ENCODE measurements around the gene HELZ. TPM values are rescaled to one million over a fixed set of nuclear protein-coding genes. Genes with fewer than 3 reads are reported as not detected.
"Not testable (repeated sequence)": the region's sequence is repeated elsewhere in the genome, so short reads cannot be mapped to it uniquely, and the experiment has no call there.

HELZ gene
- polyA plus RNA-seq, 3 donors from 2014 or later: 41.4 to 121 (median 44.2) TPM

GRCh38 chr17:67137026-67137370 lies 108.0 kb downstream of the HELZ start:
- Mint-ChIP-seq H3K27me3 (ENCODE audit: low read depth in 3 of 3) (peaks cover 0 to 3% (median 0%) of the 10 kb centered on the region in 3 donors), H3K9me3 (peaks cover 0 to 1% (median 0%) of the 10 kb centered on the region in 6 donors), H3K36me3 (peaks cover 3 to 35% (median 14%) of the 10 kb centered on the region in 3 donors), H3K4me1 (peaks cover 37 to 57% of the 10 kb centered on the region in 2 donors), H3K27ac (peak overlapping the region in 3 of 6 donors; percentile 31 to 75 (median 70)), H3K4me3 (no peak overlapping the region)
- DNase-seq: no peak

- Mint-ChIP-seq H3K27ac (peak overlapping the region in 4 of 6 donors; percentile 31 to 70 (median 39)), H3K36me3 (peaks cover 0 to 32% (median 12%) of the 10 kb centered on the region in 3 donors), H3K4me3 (no peak overlapping the region)
Observed at GRCh38 chr17:67136191-67137025, 108.6 kb downstream of the HELZ start.

GRCh38 chr17:67133161-67133560 lies 111.8 kb downstream of the HELZ start:
- H3K27me3 Mint-ChIP-seq (ENCODE audit: low read depth in 3 of 3): no peaks in the 10 kb centered on the region
- H3K36me3 Mint-ChIP-seq: peaks cover 0 to 35% (median 9%) of the 10 kb centered on the region in 3 donors
- no peak overlapping the region for H3K4me3 Mint-ChIP-seq
- peaks cover 14 to 27% of the 10 kb centered on the region in 2 donors for H3K4me1 Mint-ChIP-seq
- DNase-seq: no peak
- H3K9me3 Mint-ChIP-seq: no peaks in the 10 kb centered on the region
- H3K27ac Mint-ChIP-seq: peak overlapping the region in 3 of 6 donors; percentile 9 to 22 (median 20)

More at GRCh38 chr17:67136191-67137025, 108.6 kb downstream of the HELZ start:
- Mint-ChIP-seq H3K4me1 (peaks cover 37 to 57% of the 10 kb centered on the region in 2 donors), H3K9me3 (no peaks in the 10 kb centered on the region), H3K27me3 (ENCODE audit: low read depth in 3 of 3) (peaks cover 0 to 3% (median 0%) of the 10 kb centered on the region in 3 donors)
- no peak for DNase-seq

- Mint-ChIP-seq H3K9me3 (no peaks in the 10 kb centered on the region), H3K36me3 (peaks cover 0 to 35% (median 9%) of the 10 kb centered on the region in 3 donors), H3K4me1 (peaks cover 8 to 19% of the 10 kb centered on the region in 2 donors), H3K27me3 (ENCODE audit: low read depth in 3 of 3) (no peaks in the 10 kb centered on the region), H3K27ac (peak overlapping the region in 1 of 6 donors; percentile 48), H3K4me3 (no peak overlapping the region)
- DNase-seq: no peak
Observed at GRCh38 chr17:67132366-67132765, 112.6 kb downstream of the HELZ start.

GRCh38 chr17:67130768-67131167 lies 114.2 kb downstream of the HELZ start:
- no peaks in the 10 kb centered on the region for H3K27me3 Mint-ChIP-seq (ENCODE audit: low read depth in 3 of 3)
- no peak for DNase-seq
- no peaks in the 10 kb centered on the region for H3K9me3 Mint-ChIP-seq
- H3K4me3 Mint-ChIP-seq: no peak overlapping the region
- no peak overlapping the region for H3K27ac Mint-ChIP-seq
- peaks cover 0 to 24% (median 4%) of the 10 kb centered on the region in 3 donors for H3K36me3 Mint-ChIP-seq
- peaks cover 7 to 16% of the 10 kb centered on the region in 2 donors for H3K4me1 Mint-ChIP-seq

- DNase-seq: no peak
- peaks cover 0 to 15% (median 0%) of the 10 kb centered on the region in 3 donors for H3K36me3 Mint-ChIP-seq
- H3K27me3 Mint-ChIP-seq (ENCODE audit: low read depth in 3 of 3): peaks cover 0 to 3% (median 0%) of the 10 kb centered on the region in 3 donors
- no peak overlapping the region for H3K27ac Mint-ChIP-seq
- peaks cover 13 to 25% of the 10 kb centered on the region in 2 donors for H3K4me1 Mint-ChIP-seq
- no peaks in the 10 kb centered on the region for H3K9me3 Mint-ChIP-seq
- H3K4me3 Mint-ChIP-seq: no peak overlapping the region
Observed at GRCh38 chr17:67129283-67129682, 115.7 kb downstream of the HELZ start.

GRCh38 chr17:67128700-67129099 lies 116.3 kb downstream of the HELZ start:
- Mint-ChIP-seq H3K9me3 (no peaks in the 10 kb centered on the region), H3K4me1 (peaks cover 13 to 25% of the 10 kb centered on the region in 2 donors), H3K36me3 (peaks cover 0 to 16% (median 0%) of the 10 kb centered on the region in 3 donors), H3K4me3 (no peak overlapping the region), H3K27ac (peak overlapping the region in 3 of 6 donors; percentile 18 to 45 (median 35)), H3K27me3 (ENCODE audit: low read depth in 3 of 3) (peaks cover 0 to 3% (median 0%) of the 10 kb centered on the region in 3 donors)
- DNase-seq: no peak

GRCh38 chr17:67127925-67128324 lies 117.1 kb downstream of the HELZ start:
- H3K27me3 Mint-ChIP-seq (ENCODE audit: low read depth in 3 of 3): peaks cover 0 to 3% (median 0%) of the 10 kb centered on the region in 3 donors
- no peak for DNase-seq
- peaks cover 0 to 18% (median 0%) of the 10 kb centered on the region in 3 donors for H3K36me3 Mint-ChIP-seq
- peak overlapping the region in 1 of 6 donors; percentile 42 for H3K27ac Mint-ChIP-seq
- H3K4me3 Mint-ChIP-seq: no peak overlapping the region
- peaks cover 13 to 25% of the 10 kb centered on the region in 2 donors for H3K4me1 Mint-ChIP-seq
- H3K9me3 Mint-ChIP-seq: no peaks in the 10 kb centered on the region

GRCh38 chr17:67126983-67127382 lies 118.0 kb downstream of the HELZ start:
- Mint-ChIP-seq H3K27me3 (ENCODE audit: low read depth in 3 of 3) (peaks cover 0 to 3% (median 0%) of the 10 kb centered on the region in 3 donors), H3K9me3 (no peaks in the 10 kb centered on the region), H3K36me3 (peaks cover 0 to 14% (median 0%) of the 10 kb centered on the region in 3 donors), H3K4me3 (no peak overlapping the region), H3K27ac (peak overlapping the region; percentile 5 to 80 (median 24)), H3K4me1 (peaks cover 13 to 25% of the 10 kb centered on the region in 2 donors)
- no peak for DNase-seq

GRCh38 chr17:67126543-67126942 lies 118.5 kb downstream of the HELZ start:
- Mint-ChIP-seq H3K27ac (peak overlapping the region in 3 of 6 donors; percentile 11 to 80 (median 34)), H3K4me1 (peaks cover 13 to 25% of the 10 kb centered on the region in 2 donors)

GRCh38 chr17:67125924-67126323 lies 119.1 kb downstream of the HELZ start:
- Mint-ChIP-seq H3K4me1 (peaks cover 13 to 26% of the 10 kb centered on the region in 2 donors), H3K27me3 (ENCODE audit: low read depth in 3 of 3) (peaks cover 0 to 3% (median 0%) of the 10 kb centered on the region in 3 donors), H3K9me3 (no peaks in the 10 kb centered on the region), H3K36me3 (peaks cover 0 to 20% (median 6%) of the 10 kb centered on the region in 3 donors), H3K4me3 (no peak overlapping the region), H3K27ac (peak overlapping the region in 5 of 6 donors; percentile 5 to 67 (median 29))
- DNase-seq: no peak

More at GRCh38 chr17:67126543-67126942, 118.5 kb downstream of the HELZ start:
- not testable (repeated sequence) for H3K27me3 Mint-ChIP-seq (ENCODE audit: low read depth in 3 of 3); DNase-seq; H3K9me3 Mint-ChIP-seq; H3K4me3 Mint-ChIP-seq
- peaks cover 0 to 14% (median 0%) of the 10 kb centered on the region in 3 donors for H3K36me3 Mint-ChIP-seq

- Mint-ChIP-seq H3K36me3 (peaks cover 0 to 25% (median 10%) of the 10 kb centered on the region in 3 donors), H3K4me1 (peaks cover 13 to 31% of the 10 kb centered on the region in 2 donors), H3K27ac (peak overlapping the region in 4 of 6 donors; percentile 32 to 86 (median 66)), H3K4me3 (no peak overlapping the region), H3K27me3 (ENCODE audit: low read depth in 3 of 3) (peaks cover 0 to 3% (median 0%) of the 10 kb centered on the region in 3 donors), H3K9me3 (no peaks in the 10 kb centered on the region)
- DNase-seq: no peak
Observed at GRCh38 chr17:67125417-67125816, 119.6 kb downstream of the HELZ start.

- DNase-seq: no peak
- Mint-ChIP-seq H3K4me3 (no peak overlapping the region), H3K27me3 (ENCODE audit: low read depth in 3 of 3) (peaks cover 0 to 3% (median 0%) of the 10 kb centered on the region in 3 donors), H3K4me1 (peaks cover 13 to 34% of the 10 kb centered on the region in 2 donors), H3K36me3 (peaks cover 0 to 29% (median 14%) of the 10 kb centered on the region in 3 donors), H3K27ac (peak overlapping the region in 5 of 6 donors; percentile 20 to 56 (median 54)), H3K9me3 (no peaks in the 10 kb centered on the region)
Observed at GRCh38 chr17:67124450-67125148, 120.4 kb downstream of the HELZ start.

Data from immature natural killer cell (primary cell).